ENCODE results near the gene PDZD8.

Gene PDZD8

DNA sequence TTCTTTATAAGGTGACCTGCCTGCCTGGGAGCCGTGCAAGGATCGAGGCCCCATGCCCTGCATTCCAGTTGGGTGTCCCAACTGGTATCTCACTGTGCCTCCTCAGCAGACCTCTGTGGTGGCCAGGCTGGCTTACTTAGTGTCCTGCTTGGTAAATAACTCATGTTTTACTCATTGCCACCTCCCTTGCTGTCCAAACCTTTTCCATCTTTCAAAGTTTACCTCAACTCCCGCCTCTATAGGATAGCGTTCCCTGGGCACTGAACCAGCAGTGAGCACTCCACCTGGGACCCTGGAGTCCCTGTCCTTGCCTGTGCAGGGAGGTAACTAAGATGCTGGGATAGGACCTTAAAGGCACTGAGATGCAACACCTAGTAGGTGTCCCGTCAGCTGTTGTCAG, 100.7 kb downstream of the PDZD8 start:
- H3K23ac ChIP-seq (ENCODE audit: low read length in 2 of 2): no peak overlapping the region

DNA sequence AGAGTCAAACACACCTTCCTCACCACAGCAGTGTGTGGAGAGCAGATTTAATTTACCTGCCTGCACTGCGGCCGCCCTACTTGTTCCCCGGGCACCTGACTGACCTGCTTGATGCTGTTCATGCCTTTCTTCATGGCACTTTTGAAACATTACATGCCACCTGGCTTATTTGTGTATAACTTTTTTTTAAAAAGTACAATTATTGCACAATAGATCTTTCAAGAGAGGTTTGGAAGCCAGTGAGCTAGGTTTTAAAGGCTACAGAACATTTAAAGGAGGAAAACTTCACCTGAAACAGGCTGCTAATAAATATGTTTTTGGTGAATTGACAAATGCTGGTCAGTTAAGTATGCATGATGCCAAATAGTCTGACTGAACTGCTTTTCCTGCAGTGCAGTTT, 101.3 kb downstream of the PDZD8 start:
- no peak overlapping the region for H3K23ac ChIP-seq (ENCODE audit: low read length in 2 of 2)
- no peak overlapping the region for H2AFZ ChIP-seq (ENCODE audit: low read depth, low read length)
- peaks cover 5% of the 10 kb centered on the region for H3K9me3 ChIP-seq (ENCODE audit: control insufficient read depth, low read length)
- 90% methylated on average over 3 of the region's 3 CpGs for WGBS
- H3K9ac ChIP-seq (ENCODE audit: low read length): no peak overlapping the region
- no peak overlapping the region for H3K4me2 ChIP-seq (ENCODE audit: low read length, poor library complexity, severe bottlenecking)
- H3K4ac ChIP-seq (ENCODE audit: low read depth in 1 of 2, low read length in 2 of 2): no peak overlapping the region
- no peaks in the 10 kb centered on the region for H3K79me1 ChIP-seq (replicated peaks; ENCODE audit: low read length, poor library complexity, severe bottlenecking)
- H2BK12ac ChIP-seq (ENCODE audit: low read length in 2 of 2): no peak overlapping the region
- no peak overlapping the region for H2BK5ac ChIP-seq (ENCODE audit: low read depth, low read length, poor library complexity, severe bottlenecking)
- no peak overlapping the region for H3K18ac ChIP-seq (ENCODE audit: low read depth in 1 of 2, low read length in 2 of 2)
- H3K27me3 ChIP-seq (ENCODE audit: control insufficient read depth in 1 of 2, insufficient read depth in 1 of 2, low read length in 2 of 2): no peaks in the 10 kb centered on the region
- no peak overlapping the region for H3K4me3 ChIP-seq (ENCODE audit: insufficient read depth in 1 of 2, low read depth in 1 of 2, low read length in 2 of 2)
- no peak overlapping the region for H4K8ac ChIP-seq (ENCODE audit: low read length)
- no peak overlapping the region for H2BK15ac ChIP-seq (ENCODE audit: low read depth, poor library complexity, severe bottlenecking)
- H3K4me1 ChIP-seq (ENCODE audit: control insufficient read depth, insufficient read depth, low read depth, low read length): no peaks in the 10 kb centered on the region
- no peak overlapping the region for H2BK120ac ChIP-seq (ENCODE audit: low read depth, low read length)
- DNase-seq: no peak
- H4K91ac ChIP-seq (ENCODE audit: low read length): no peak overlapping the region
- no peak overlapping the region for H3K27ac ChIP-seq (ENCODE audit: low read length, poor library complexity, severe bottlenecking)
- no peak overlapping the region for H2AK5ac ChIP-seq (ENCODE audit: low read length, severe bottlenecking)
- no peak overlapping the region for H3K14ac ChIP-seq (ENCODE audit: low read length in 2 of 2)
- peaks cover 0 to 15% of the 10 kb centered on the region in 2 experiments for H3K36me3 ChIP-seq (ENCODE audit: control insufficient read depth in 1 of 2, insufficient read depth in 2 of 2, low read depth in 1 of 2, low read length in 2 of 2)

More for the DNA sequence above, 100.7 kb downstream of the PDZD8 start:
- Histone ChIP-seq H2BK5ac (ENCODE audit: low read depth, low read length, poor library complexity, severe bottlenecking) (no peak overlapping the region), H3K4ac (ENCODE audit: low read depth in 1 of 2, low read length in 2 of 2) (no peak overlapping the region), H4K8ac (ENCODE audit: low read length) (no peak overlapping the region), H3K4me2 (ENCODE audit: low read length, poor library complexity, severe bottlenecking) (no peak overlapping the region), H3K79me1 (replicated peaks; ENCODE audit: low read length, poor library complexity, severe bottlenecking) (no peaks in the 10 kb centered on the region), H3K27ac (ENCODE audit: low read length, poor library complexity, severe bottlenecking) (no peak overlapping the region), H3K4me1 (ENCODE audit: control insufficient read depth, insufficient read depth, low read depth, low read length) (no peaks in the 10 kb centered on the region), H2BK120ac (ENCODE audit: low read depth, low read length) (no peak overlapping the region), H3K14ac (ENCODE audit: low read length in 2 of 2) (no peak overlapping the region), H3K4me3 (ENCODE audit: insufficient read depth in 1 of 2, low read depth in 1 of 2, low read length in 2 of 2) (no peak overlapping the region), H3K9me3 (ENCODE audit: control insufficient read depth, low read length) (peaks cover 5% of the 10 kb centered on the region), H2BK12ac (ENCODE audit: low read length in 2 of 2) (no peak overlapping the region), H3K18ac (ENCODE audit: low read depth in 1 of 2, low read length in 2 of 2) (no peak overlapping the region), H3K27me3 (ENCODE audit: control insufficient read depth in 1 of 2, insufficient read depth in 1 of 2, low read length in 2 of 2) (no peaks in the 10 kb centered on the region), H2BK15ac (ENCODE audit: low read depth, poor library complexity, severe bottlenecking) (no peak overlapping the region), H3K36me3 (ENCODE audit: control insufficient read depth in 1 of 2, insufficient read depth in 2 of 2, low read depth in 1 of 2, low read length in 2 of 2) (peaks cover 0 to 19% of the 10 kb centered on the region in 2 experiments), H4K91ac (ENCODE audit: low read length) (no peak overlapping the region), H3K9ac (ENCODE audit: low read length) (no peak overlapping the region), H2AFZ (ENCODE audit: low read depth, low read length) (no peak overlapping the region), H2AK5ac (ENCODE audit: low read length, severe bottlenecking) (no peak overlapping the region)
- 98% methylated on average over 5 of the region's 5 CpGs for WGBS
- DNase-seq: no peak

DNA sequence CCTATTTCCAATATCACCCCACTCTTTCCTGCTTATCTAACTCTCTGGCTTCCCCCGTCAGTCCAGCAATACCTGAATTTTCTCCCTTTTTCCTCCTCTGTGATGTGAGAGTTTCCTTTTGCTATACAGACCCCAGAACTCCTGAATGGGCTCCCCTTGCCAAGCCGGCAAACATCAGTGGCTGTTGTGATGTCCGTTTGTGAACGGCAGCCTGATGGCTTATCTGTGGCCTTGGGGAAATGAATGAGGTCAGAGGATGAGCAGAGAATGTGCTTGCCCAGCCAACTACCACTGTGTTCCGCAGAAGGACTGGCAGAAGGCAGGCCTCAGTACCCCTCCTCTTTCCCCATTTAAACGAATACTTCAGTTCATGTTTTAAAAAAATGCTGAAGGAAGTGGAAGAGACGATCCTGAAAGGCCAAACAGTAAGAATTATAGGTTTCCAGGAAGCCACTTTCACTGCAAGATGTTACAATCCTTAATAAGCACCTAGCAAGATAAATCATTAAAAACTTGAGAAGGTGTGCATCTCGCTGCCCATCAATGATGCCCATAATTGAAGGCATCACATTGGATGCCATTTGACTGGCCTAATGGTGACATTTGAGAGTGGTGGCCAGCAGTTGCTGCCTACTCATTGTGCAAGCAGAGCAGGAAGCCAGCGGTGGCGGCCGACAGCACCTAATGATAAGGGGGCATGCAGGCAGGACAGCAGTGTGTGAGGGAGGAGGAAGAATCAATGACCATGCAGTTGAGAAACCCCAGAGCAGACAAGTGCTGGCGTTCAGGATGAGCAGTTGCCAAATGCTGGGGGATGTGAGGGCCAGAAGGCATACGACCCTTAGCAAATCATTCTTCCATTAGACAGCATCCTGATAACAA, 102.8 kb downstream of the PDZD8 start:
- Histone ChIP-seq H3K4me2 (ENCODE audit: low read length, poor library complexity, severe bottlenecking) (no peak overlapping the region), H2BK120ac (ENCODE audit: low read depth, low read length) (no peak overlapping the region), H2BK12ac (ENCODE audit: low read length in 2 of 2) (no peak overlapping the region), H3K79me1 (replicated peaks; ENCODE audit: low read length, poor library complexity, severe bottlenecking) (no peaks in the 10 kb centered on the region), H3K27ac (ENCODE audit: low read length, poor library complexity, severe bottlenecking) (no peak overlapping the region), H3K4me1 (ENCODE audit: control insufficient read depth, insufficient read depth, low read depth, low read length) (no peaks in the 10 kb centered on the region), H3K4ac (ENCODE audit: low read depth in 1 of 2, low read length in 2 of 2) (no peak overlapping the region), H3K9ac (ENCODE audit: low read length) (no peak overlapping the region), H3K4me3 (ENCODE audit: insufficient read depth in 1 of 2, low read depth in 1 of 2, low read length in 2 of 2) (no peak overlapping the region), H3K9me3 (ENCODE audit: control insufficient read depth, low read length) (no peaks in the 10 kb centered on the region), H3K18ac (ENCODE audit: low read depth in 1 of 2, low read length in 2 of 2) (no peak overlapping the region), H2AK5ac (ENCODE audit: low read length, severe bottlenecking) (no peak overlapping the region), H2BK15ac (ENCODE audit: low read depth, poor library complexity, severe bottlenecking) (no peak overlapping the region), H4K8ac (ENCODE audit: low read length) (no peak overlapping the region), H3K36me3 (ENCODE audit: control insufficient read depth in 1 of 2, insufficient read depth in 2 of 2, low read depth in 1 of 2, low read length in 2 of 2) (peaks cover 0 to 5% of the 10 kb centered on the region in 2 experiments), H2AFZ (ENCODE audit: low read depth, low read length) (no peak overlapping the region), H2BK5ac (ENCODE audit: low read depth, low read length, poor library complexity, severe bottlenecking) (no peak overlapping the region), H4K91ac (ENCODE audit: low read length) (no peak overlapping the region), H3K27me3 (ENCODE audit: control insufficient read depth in 1 of 2, insufficient read depth in 1 of 2, low read length in 2 of 2) (no peaks in the 10 kb centered on the region), H3K23ac (ENCODE audit: low read length in 2 of 2) (no peak overlapping the region), H3K14ac (ENCODE audit: low read length in 2 of 2) (no peak overlapping the region)
- WGBS: 77% methylated on average over 11 of the region's 13 CpGs
- no peak for DNase-seq

DNA sequence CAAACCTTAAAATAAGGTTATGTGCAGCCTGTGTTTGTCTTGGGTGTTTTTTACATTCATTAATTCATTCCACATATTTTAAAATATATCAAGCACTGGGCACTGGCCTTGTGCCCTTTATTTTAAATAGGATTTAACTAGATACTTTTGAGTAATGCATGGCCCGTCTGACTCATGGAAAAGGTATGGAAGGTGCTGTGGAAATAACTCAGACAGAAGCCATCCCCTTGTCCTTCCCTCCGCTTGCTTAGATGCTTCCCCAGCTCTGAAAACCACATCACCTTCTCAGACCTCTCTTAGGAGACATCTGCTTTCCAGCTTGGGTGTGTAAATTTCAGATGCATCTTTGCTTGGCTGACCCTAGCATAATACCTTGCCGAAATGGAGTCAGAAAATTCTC, 103.8 kb downstream of the PDZD8 start:
- H3K27ac ChIP-seq (ENCODE audit: low read length, poor library complexity, severe bottlenecking): no peak overlapping the region
- H3K4me1 ChIP-seq (ENCODE audit: control insufficient read depth, insufficient read depth, low read depth, low read length): no peaks in the 10 kb centered on the region
- no peak overlapping the region for H4K91ac ChIP-seq (ENCODE audit: low read length)
- no peak overlapping the region for H3K9ac ChIP-seq (ENCODE audit: low read length)
- H3K4me2 ChIP-seq (ENCODE audit: low read length, poor library complexity, severe bottlenecking): no peak overlapping the region
- H3K79me1 ChIP-seq (replicated peaks; ENCODE audit: low read length, poor library complexity, severe bottlenecking): no peaks in the 10 kb centered on the region
- 79% methylated on average over 3 of the region's 3 CpGs for WGBS
- no peaks in the 10 kb centered on the region for H3K36me3 ChIP-seq (ENCODE audit: control insufficient read depth in 1 of 2, insufficient read depth in 2 of 2, low read depth in 1 of 2, low read length in 2 of 2)
- H2BK5ac ChIP-seq (ENCODE audit: low read depth, low read length, poor library complexity, severe bottlenecking): no peak overlapping the region
- no peak overlapping the region for H3K4me3 ChIP-seq (ENCODE audit: insufficient read depth in 1 of 2, low read depth in 1 of 2, low read length in 2 of 2)
- no peaks in the 10 kb centered on the region for H3K9me3 ChIP-seq (ENCODE audit: control insufficient read depth, low read length)
- H2AK5ac ChIP-seq (ENCODE audit: low read length, severe bottlenecking): no peak overlapping the region
- DNase-seq: peak; percentile 1
- H3K14ac ChIP-seq (ENCODE audit: low read length in 2 of 2): no peak overlapping the region
- H3K4ac ChIP-seq (ENCODE audit: low read depth in 1 of 2, low read length in 2 of 2): no peak overlapping the region
- H3K23ac ChIP-seq (ENCODE audit: low read length in 2 of 2): no peak overlapping the region
- H2BK120ac ChIP-seq (ENCODE audit: low read depth, low read length): no peak overlapping the region
- H4K8ac ChIP-seq (ENCODE audit: low read length): no peak overlapping the region
- H3K18ac ChIP-seq (ENCODE audit: low read depth in 1 of 2, low read length in 2 of 2): no peak overlapping the region
- no peak overlapping the region for H2BK15ac ChIP-seq (ENCODE audit: low read depth, poor library complexity, severe bottlenecking)
- H3K27me3 ChIP-seq (ENCODE audit: control insufficient read depth in 1 of 2, insufficient read depth in 1 of 2, low read length in 2 of 2): no peaks in the 10 kb centered on the region
- H2BK12ac ChIP-seq (ENCODE audit: low read length in 2 of 2): no peak overlapping the region
- H2AFZ ChIP-seq (ENCODE audit: low read depth, low read length): no peak overlapping the region

Measured in mesenchymal stem cell (in vitro differentiated cells and primary cell).